Loucy (cell line): ENCODE data around the gene DEFB114.

Experiments
- EZH2phosphoT487 ChIP-seq: fragments of 200-600 bp; IDR thresholded peaks from 2 replicates; pipeline ENCODE4 v1.6.1; 2018; ENCODE audit warnings: antibody characterized with exemption, mild to moderate bottlenecking, moderate library complexity, borderline replicate concordance
- TF ChIP-seq, protein P1 (sequence below): fragments of 200-600 bp; sonication (generic); conservative IDR thresholded peaks from 2 replicates; pipeline ENCODE4 v1.5.1; 2014; ENCODE audit warnings: mild to moderate bottlenecking, antibody characterized with exemption, low read length

DNA sequence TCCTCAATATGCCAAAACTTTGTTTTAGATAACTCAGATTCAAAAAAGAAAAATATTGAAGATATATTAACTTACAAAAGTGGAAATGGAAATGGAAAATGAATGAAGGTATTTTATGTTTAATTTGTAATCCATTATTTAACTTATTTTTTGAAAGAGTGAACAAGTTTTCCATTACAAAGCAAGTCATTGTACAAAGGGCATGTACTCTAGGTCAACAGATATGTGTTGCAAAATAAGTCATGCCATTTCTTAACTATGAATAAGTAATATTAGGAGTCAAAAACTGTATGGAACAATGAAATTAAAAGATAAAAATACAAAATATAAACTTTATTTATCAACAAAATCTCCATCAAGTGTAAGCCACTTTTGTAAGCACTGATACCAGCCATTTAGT, 31.3 kb upstream of the DEFB114 start:
- TF ChIP-seq, protein P1, sequence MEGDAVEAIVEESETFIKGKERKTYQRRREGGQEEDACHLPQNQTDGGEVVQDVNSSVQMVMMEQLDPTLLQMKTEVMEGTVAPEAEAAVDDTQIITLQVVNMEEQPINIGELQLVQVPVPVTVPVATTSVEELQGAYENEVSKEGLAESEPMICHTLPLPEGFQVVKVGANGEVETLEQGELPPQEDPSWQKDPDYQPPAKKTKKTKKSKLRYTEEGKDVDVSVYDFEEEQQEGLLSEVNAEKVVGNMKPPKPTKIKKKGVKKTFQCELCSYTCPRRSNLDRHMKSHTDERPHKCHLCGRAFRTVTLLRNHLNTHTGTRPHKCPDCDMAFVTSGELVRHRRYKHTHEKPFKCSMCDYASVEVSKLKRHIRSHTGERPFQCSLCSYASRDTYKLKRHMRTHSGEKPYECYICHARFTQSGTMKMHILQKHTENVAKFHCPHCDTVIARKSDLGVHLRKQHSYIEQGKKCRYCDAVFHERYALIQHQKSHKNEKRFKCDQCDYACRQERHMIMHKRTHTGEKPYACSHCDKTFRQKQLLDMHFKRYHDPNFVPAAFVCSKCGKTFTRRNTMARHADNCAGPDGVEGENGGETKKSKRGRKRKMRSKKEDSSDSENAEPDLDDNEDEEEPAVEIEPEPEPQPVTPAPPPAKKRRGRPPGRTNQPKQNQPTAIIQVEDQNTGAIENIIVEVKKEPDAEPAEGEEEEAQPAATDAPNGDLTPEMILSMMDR = no peak
- TF ChIP-seq EZH2phosphoT487 = no peak
